ENCODE results near the gene ATXN7L3B. TPM values are rescaled to one million over a fixed set of nuclear protein-coding genes. Genes with fewer than 3 reads are reported as not detected.

The ATXN7L3B gene
- total RNA-seq, 1 donor from 2014 or later: 31.3 TPM

GRCh38 chr12:74527491-74527890 is 10.1 kb upstream of the ATXN7L3B start:
- ATAC-seq (no peak), DNase-seq (no peak)
- intact Hi-C loops (cut with DNase I): no loop called here
- Histone ChIP-seq H3K27me3 (ENCODE audit: low read depth) (no peaks in the 10 kb centered on the region), H3K36me3 (no peaks in the 10 kb centered on the region), H3K27ac (no peak overlapping the region), H3K4me3 (no peak overlapping the region), H3K9me3 (no peaks in the 10 kb centered on the region), H3K4me1 (no peaks in the 10 kb centered on the region)
- TF ChIP-seq CTCF (IDR thresholded peaks at IDR 0.05): no peak

- TF ChIP-seq CTCF (IDR thresholded peaks at IDR 0.05): no peak
These were observed 7.0 kb upstream of the ATXN7L3B start for GRCh38 chr12:74530676-74531075.

GRCh38 chr12:74535536-74535935 is 2.1 kb upstream of the ATXN7L3B start:
- ATAC-seq (no peak), DNase-seq (no peak)
- Histone ChIP-seq H3K27me3 (ENCODE audit: low read depth) (no peaks in the 10 kb centered on the region), H3K27ac (no peak overlapping the region), H3K9me3 (no peaks in the 10 kb centered on the region), H3K4me1 (peaks cover 27% of the 10 kb centered on the region), H3K36me3 (no peaks in the 10 kb centered on the region), H3K4me3 (no peak overlapping the region)
- intact Hi-C loops (cut with DNase I): no loop called here
- no peak for TF ChIP-seq CTCF (IDR thresholded peaks at IDR 0.05)

More at GRCh38 chr12:74530676-74531075, 7.0 kb upstream of the ATXN7L3B start:
- H3K27ac ChIP-seq: no peak overlapping the region
- no peak for DNase-seq
- H3K9me3 ChIP-seq: no peaks in the 10 kb centered on the region
- H3K27me3 ChIP-seq (ENCODE audit: low read depth): no peaks in the 10 kb centered on the region
- H3K36me3 ChIP-seq: no peaks in the 10 kb centered on the region
- H3K4me3 ChIP-seq: no peak overlapping the region
- intact Hi-C loops (cut with DNase I): no loop called here
- ATAC-seq: no peak
- no peaks in the 10 kb centered on the region for H3K4me1 ChIP-seq

- H3K36me3 ChIP-seq: peaks cover 8% of the 10 kb centered on the region
- intact Hi-C loops (cut with DNase I): no loop called here
- no peaks in the 10 kb centered on the region for H3K27me3 ChIP-seq (ENCODE audit: low read depth)
- no peaks in the 10 kb centered on the region for H3K9me3 ChIP-seq
- ATAC-seq (peak; percentile 58 to 61), DNase-seq (no peak)
- TF ChIP-seq CTCF (IDR thresholded peaks at IDR 0.05): peak; percentile 74
- H3K4me1 ChIP-seq: peaks cover 44% of the 10 kb centered on the region
- peak overlapping the region; percentile 96 for H3K27ac ChIP-seq
- H3K4me3 ChIP-seq: peak overlapping the region; percentile 70
These were observed 419 bp upstream of the ATXN7L3B start for GRCh38 chr12:74537126-74537706.

- peak overlapping the region; percentile 70 for H3K4me3 ChIP-seq
- DNase-seq: no peak
- H3K27me3 ChIP-seq (ENCODE audit: low read depth): no peaks in the 10 kb centered on the region
- H3K9me3 ChIP-seq: no peaks in the 10 kb centered on the region
- ATAC-seq: peak; percentile 27 to 39
- intact Hi-C loops (cut with DNase I): no loop called here
- peak overlapping the region; percentile 96 for H3K27ac ChIP-seq
- no peak for TF ChIP-seq CTCF (IDR thresholded peaks at IDR 0.05)
- H3K36me3 ChIP-seq: peaks cover 10% of the 10 kb centered on the region
- H3K4me1 ChIP-seq: peaks cover 44% of the 10 kb centered on the region
These were observed 1.0 kb downstream of the ATXN7L3B start for GRCh38 chr12:74538491-74539258.
